Measurements from ENCODE around the gene ZMYND10. TPM values are rescaled to one million over a fixed set of nuclear protein-coding genes. Genes with fewer than 3 reads are reported as not detected.

Gene ZMYND10
- total RNA-seq, 2 experiments from 2014 or later = 1.7 to 2.8 TPM

DNA sequence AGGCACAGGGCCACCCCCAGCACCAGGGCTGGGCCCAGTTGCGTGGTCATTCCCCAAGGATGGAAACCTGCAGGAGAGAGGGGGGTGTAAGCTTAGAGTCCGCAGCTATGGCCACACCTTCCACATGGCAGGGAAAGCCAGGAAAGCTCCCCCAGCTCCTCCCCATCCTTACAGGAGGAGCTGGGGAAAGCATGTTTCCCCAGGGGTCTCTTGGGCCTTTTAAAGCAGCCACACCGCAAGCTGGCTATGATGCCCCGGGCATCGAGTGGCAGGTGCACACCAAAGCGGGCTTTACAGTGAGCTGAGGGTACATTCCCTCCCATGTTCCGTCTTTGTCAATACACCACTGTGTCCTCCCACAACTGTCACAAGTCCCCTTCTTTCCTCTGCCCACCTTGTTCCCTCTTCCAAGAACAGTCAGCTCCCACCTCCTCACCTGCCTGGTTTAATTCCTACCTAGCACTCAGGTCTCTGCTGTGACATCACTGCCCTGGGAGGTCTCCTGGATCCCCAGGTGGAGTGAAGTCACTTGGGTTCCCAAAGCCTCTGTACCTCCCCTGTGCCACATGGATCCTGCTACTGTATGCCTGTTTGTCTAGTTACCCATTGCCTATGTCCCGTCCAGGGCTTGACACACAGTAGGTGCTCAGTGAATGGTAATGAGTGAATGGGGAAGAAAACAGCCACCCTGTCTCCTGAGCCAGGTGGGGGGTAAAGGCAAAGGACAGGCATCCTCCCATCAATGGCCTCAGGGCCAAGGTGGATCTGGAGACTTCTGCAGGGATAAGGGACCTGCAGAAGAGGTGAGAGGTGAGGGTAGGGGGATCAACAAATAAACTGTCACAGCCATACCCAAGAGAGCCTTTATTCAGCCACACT lies 49.7 kb downstream of the ZMYND10 start:
- POLR2A ChIA-PET = no interaction called here

GRCh38 chr3:50294492-50295403 lies 50.8 kb downstream of the ZMYND10 start:
- Histone ChIP-seq H3K9me2 (ENCODE audit: insufficient read depth, low read length) (no peaks in the 10 kb centered on the region), H3K4me1 (ENCODE audit: insufficient read depth, low read length, poor library complexity, severe bottlenecking) (peaks cover 17% of the 10 kb centered on the region), H4K20me1 (ENCODE audit: insufficient read depth, low read length) (no peaks in the 10 kb centered on the region), H3K4me3 (ENCODE audit: low read depth, low read length, poor library complexity, severe bottlenecking) (no peak overlapping the region), H3K4me2 (ENCODE audit: low read length) (no peak overlapping the region), H3K79me2 (ENCODE audit: insufficient read depth, low read depth, low read length) (peaks cover 20% of the 10 kb centered on the region), H3K27ac (ENCODE audit: low read depth, low read length, poor library complexity, severe bottlenecking) (no peak overlapping the region), H3K36me3 (ENCODE audit: insufficient read depth, low read length) (peaks cover 10% of the 10 kb centered on the region), H3K9me3 (ENCODE audit: low read length) (no peaks in the 10 kb centered on the region), H2AFZ (ENCODE audit: low read length) (no peak overlapping the region)
- CTCF ChIA-PET (ENCODE audit: unreplicated experiment) = interaction anchor here (0.6 kb wide), 1 partner anchor 1372 kb away, joined by 3 read pairs; no protein-coding TSS in a partner anchor
- no peak for TF ChIP-seq EZH2phosphoT487 (IDR thresholded peaks at IDR 0.05; ENCODE audit: borderline replicate concordance, low read depth, low read length)
- TF ChIP-seq CTCF (conservative IDR thresholded peaks at IDR 0.05; ENCODE audit: low read length) = no peak
- no peak for DNase-seq (ENCODE audit: low spot score)
- BruUV-seq (replicated peaks) = no TSS peak
- intact Hi-C loops (cut with micrococcal nuclease; ENCODE audit: unreplicated experiment) = loop anchor here (5.0 kb wide), 1 partner anchor 43 kb away; no protein-coding TSS in a partner anchor
- POLR2A ChIA-PET = no interaction called here

More for the DNA sequence above, 49.7 kb downstream of the ZMYND10 start:
- H3K4me1 ChIP-seq (ENCODE audit: insufficient read depth, low read length, poor library complexity, severe bottlenecking) = peaks cover 25% of the 10 kb centered on the region
- BruUV-seq (replicated peaks) = no TSS peak
- H3K4me3 ChIP-seq (ENCODE audit: low read depth, low read length, poor library complexity, severe bottlenecking) = no peak overlapping the region
- TF ChIP-seq CTCF (conservative IDR thresholded peaks at IDR 0.05; ENCODE audit: low read length) (no peak), EZH2phosphoT487 (IDR thresholded peaks at IDR 0.05; ENCODE audit: borderline replicate concordance, low read depth, low read length) (no peak)
- intact Hi-C loops (cut with micrococcal nuclease; ENCODE audit: unreplicated experiment) = loop anchor here (5.0 kb wide), 1 partner anchor 42 kb away; no protein-coding TSS in a partner anchor
- no peak for DNase-seq (ENCODE audit: low spot score)
- no peaks in the 10 kb centered on the region for H3K9me3 ChIP-seq (ENCODE audit: low read length)
- no peaks in the 10 kb centered on the region for H4K20me1 ChIP-seq (ENCODE audit: insufficient read depth, low read length)
- no peaks in the 10 kb centered on the region for H3K9me2 ChIP-seq (ENCODE audit: insufficient read depth, low read length)
- no peak overlapping the region for H3K4me2 ChIP-seq (ENCODE audit: low read length)
- no peaks in the 10 kb centered on the region for H3K36me3 ChIP-seq (ENCODE audit: insufficient read depth, low read length)
- H3K27ac ChIP-seq (ENCODE audit: low read depth, low read length, poor library complexity, severe bottlenecking) = no peak overlapping the region
- H3K79me2 ChIP-seq (ENCODE audit: insufficient read depth, low read depth, low read length) = peaks cover 14% of the 10 kb centered on the region
- CTCF ChIA-PET (ENCODE audit: unreplicated experiment) = interaction anchor here (0.6 kb wide), 1 partner anchor 1371 kb away, joined by 3 read pairs; no protein-coding TSS in a partner anchor
- H2AFZ ChIP-seq (ENCODE audit: low read length) = no peak overlapping the region

All from OCI-LY7 (cell line).